NCI-H2107 treated with DMSO at 0.1 percent for 48 hours (cell line): ENCODE results near the gene TTC22.

ENCODE experiments used
- DNase-seq: peaks from one replicate; lab custom pipeline; 2025; ENCODE audit not compliant: unreplicated experiment; lab: John Stamatoyannopoulos, UW

TTC22 gene

DNA sequence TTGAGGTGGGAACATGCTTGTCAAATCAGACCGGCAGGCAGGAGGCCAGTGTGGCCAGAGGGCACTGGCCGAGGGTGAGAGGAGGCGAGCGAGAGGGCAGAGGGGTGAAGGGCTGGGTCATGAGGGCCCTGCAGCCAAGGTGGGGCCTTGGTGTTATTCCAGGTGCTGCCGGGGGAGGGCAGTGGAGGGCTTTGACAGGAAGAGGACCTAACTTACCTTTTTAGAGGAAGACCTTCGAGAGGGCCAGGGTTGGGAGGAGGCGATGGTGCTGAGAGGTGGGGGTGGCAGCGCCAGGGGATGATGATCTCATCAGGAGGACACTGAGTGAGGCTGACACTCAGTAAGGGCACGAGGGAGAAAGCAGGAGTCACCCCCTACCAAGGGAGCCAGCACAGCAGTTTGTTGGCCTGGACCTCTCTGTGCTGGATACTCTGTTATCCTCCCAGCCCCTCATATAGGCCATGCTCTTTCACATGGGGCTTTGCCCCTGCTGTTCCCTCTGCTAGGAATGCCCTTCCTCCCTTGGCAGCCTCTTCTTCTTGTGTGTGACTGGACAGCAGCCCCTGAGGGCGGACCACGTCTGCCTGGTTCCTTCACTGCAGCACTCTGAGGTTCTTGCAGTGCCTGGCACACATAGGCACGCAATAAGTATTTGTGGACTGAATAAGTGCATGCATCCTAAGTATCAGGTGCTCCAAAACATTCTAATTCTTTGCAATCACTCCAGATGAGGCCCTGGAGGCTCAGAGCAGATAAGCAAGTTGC, 7.5 kb upstream of the TTC22 start:
- DNase-seq = no peak

DNA sequence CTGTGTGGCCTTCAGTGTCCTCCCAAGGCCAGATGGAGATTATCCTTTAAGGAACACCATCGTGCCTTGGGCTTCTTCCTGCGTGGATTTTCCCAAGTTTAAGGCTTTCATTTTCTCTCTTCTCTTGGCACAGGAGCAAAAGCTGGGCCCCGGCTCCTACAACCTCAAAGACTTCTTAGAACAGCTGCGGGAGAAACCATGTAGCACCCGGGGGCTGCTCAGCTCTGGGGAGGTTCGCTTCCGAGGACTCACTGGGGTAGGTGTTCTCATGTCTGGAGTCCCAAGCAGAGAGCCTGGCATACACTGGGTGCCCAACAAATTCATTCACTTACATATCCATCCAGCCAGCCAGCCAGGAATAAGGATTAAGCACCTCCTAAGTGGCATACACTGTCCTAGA, 6.6 kb upstream of the TTC22 start:
- no peak for DNase-seq

DNA sequence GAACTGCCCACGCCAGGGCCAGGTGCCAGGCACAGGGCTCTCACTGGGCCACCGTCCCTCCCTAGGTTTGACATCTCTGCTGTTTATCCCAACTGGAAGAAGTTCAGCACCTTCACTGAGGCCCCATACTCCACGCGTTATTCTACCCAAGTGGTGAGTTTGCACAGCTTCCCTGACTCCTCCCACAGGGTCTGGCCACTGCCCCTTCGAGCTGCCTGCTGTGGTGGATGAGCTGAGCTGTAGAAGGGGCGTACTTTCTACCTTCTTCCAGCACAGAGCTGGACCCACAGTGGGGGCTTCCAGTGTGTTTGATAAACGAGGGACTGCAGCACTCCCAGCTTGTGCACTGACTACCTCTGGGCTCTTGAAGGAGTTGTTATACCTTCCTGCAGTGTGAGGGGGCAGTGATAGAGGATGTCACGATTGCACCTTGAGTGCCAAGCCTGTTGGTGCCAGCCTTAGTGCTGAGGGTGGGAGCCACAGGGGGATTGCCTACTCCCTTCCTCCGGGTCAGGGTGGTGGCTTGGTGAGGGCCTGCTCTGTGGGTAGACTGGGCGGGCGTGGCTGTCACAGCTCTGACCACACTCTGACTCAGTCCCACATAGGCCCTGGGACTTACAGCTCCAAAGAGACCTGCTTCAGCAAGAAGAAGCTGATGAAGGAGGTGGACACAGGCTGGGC, 5.9 kb upstream of the TTC22 start:
- DNase-seq = no peak

DNA sequence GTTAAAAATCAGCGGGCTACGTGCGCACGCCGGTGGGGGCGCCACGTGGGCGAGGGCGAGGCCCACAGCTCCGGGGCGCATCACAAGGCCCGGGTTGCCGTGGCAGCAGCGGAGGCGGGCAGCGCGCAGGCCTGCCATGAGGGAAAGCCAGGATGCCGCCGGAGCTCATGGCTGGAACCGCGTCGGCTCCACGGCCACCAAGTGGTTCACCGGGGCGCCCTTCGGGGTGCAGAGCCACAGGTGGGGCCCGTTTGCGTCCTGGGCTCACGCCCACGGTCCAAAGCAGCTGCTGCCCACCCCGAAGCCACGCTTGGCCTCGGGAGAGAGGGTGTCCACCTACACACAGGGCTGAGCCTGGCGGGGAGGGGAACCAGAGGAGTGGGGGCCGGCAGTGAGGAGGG, 4.9 kb upstream of the TTC22 start:
- DNase-seq = no peak

DNA sequence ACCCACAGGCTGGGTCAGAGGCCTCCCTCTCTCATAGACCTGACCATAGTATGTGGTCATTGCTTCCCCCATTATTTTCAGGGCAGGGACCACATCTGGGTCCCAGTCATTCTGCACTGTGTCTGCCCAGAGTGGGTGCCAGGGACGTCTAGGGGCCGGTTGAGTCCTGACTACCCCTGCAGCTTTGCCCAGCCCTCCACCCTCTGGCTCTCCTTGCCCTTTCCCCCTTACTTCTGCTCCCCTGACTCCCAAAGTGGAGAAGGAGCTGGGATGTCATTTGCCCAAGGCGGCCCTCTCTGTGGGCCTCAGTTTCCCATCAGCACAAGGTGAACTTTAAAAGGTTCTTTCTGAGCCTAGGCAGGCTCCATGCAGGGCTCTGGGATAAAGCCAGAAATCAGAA, 4.3 kb upstream of the TTC22 start:
- DNase-seq = no peak

DNA sequence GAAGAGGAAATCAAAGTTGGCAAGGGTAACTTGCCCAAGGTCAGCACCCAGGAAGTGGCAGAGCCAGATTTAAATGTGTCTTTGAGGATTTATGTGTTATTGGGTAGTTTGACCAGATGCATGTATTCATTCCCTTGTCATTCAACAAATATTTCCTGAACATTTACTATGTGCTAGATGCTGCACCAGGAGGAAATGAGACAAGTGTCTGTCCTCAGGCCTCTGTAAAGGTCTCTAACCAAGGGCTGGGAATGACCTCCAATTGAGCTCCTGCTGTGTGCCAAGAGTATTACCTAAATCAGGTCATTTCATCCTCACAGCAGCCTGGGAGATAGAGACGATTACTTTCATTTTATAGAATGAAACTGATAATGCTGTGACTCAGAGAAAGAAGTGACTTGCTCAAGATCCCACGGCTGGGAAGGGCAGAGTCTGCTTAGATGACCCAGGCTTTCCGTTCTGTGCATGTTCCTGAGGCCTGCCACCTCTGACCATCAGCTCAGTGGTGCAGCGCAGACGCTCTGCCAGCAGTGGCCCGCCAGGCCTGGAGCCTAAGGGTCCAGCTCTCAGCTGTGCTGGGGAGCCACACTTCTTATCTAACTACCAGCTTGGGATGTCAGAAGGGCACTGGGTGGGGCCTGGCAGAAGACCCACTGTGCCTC, 3.5 kb upstream of the TTC22 start:
- no peak for DNase-seq

GRCh38 chr1:54803761-54804470, 2.8 kb upstream of the TTC22 start:
- DNase-seq = no peak

DNA sequence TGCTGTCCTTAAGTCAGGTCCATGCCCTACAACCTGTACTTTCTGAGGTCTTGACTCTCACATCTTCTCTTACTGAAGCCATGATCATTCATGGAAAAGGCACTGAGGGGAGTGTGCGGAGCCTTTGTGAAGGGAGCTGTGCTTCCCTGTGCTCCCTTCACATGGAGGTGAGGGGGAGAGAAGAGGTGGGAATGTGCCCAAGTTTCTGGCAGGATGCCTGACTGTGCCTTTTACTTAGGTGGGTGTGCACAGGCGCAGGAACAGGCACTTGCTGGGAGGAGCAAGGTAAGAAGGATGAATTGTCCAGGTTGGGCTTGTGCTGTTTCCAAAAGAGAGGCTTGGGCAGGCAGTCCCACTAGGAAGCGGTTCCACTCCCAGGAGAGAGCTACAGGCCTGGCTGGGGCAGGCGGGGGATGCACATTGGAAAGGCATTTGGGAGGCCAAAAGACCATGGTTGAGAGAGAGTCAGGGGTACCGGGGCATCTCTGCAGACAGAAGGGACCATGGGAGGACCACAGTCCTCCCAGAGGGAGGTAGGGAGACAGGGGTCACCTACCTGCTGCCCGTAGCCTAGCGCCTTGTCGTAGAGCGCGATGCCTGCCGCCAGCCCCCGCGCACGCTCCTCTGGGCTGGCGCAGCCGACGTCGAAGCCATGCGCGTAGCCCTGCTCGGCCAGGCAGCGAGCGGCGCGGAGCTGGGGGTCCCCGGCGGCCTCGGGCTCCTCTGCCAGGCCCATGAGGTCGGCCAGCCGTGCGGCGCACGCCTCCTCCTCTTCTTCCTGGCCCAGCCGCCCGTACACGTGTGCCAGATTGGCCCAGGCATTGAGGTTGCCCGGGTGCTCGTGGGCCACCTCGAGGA, 853 bp downstream of the TTC22 start:
- no peak for DNase-seq

DNA sequence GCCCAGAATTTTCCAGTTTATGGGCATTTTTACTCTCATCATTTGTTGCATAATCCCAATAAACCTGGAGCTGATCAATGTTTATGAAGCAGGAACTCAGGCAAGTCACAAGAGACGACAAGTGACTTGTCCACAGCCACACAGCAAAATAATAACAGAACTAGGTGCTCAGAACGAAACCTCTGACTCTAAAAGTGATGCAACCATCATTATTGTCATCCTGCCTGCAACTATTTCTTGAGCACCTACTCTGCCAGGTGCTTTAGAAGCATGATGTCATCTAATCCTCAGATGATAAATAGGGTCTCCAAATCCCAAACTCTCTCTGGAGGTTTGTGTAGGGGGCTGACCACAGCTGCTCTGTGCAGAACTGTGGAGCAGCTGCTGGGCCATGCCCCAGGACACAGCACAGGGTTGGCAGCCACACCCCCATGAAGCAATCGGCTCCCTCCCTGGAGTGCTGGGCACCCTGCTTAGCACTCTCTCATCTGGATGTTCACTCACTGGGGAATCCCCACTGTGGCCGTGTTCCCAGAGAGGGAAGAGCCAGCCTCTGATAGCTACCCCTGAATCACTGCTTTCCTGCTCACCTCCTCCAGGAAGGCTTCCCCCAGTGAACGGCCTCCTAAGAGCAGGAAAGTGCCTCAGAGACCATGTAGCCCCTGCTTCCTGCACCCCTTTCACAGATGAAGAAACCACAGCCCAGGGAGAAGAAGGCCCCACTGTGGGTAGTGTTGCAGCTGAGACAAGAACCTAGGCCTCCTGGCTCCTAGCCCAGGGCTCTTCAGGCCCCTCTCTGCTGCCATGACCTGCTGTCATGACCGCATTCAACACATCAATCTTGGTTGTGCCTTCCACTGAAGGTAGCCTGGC, 2.1 kb downstream of the TTC22 start:
- DNase-seq = no peak

- DNase-seq = no peak
Measured at GRCh38 chr1:54798206-54798605, 2.9 kb downstream of the TTC22 start.

DNA sequence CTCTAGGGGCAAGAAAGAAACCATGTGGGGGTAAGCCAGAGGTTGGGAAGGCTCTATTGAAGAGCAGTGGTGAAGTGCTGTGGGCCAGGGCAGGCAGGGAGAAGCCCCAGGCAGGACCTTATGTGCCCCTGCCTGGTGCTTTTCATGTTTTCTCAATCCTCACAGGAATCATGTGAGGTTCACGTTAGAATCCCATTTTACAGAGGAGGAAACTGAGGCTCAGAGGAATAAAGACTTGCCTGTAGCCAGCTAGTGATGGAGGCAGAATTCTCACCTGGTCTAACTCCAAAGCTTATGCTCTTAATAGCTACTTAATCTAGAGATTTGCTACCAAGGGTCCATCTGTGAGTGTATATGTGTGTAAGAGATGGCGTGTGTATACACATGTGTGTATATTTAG, 4.2 kb downstream of the TTC22 start:
- no peak for DNase-seq

DNA sequence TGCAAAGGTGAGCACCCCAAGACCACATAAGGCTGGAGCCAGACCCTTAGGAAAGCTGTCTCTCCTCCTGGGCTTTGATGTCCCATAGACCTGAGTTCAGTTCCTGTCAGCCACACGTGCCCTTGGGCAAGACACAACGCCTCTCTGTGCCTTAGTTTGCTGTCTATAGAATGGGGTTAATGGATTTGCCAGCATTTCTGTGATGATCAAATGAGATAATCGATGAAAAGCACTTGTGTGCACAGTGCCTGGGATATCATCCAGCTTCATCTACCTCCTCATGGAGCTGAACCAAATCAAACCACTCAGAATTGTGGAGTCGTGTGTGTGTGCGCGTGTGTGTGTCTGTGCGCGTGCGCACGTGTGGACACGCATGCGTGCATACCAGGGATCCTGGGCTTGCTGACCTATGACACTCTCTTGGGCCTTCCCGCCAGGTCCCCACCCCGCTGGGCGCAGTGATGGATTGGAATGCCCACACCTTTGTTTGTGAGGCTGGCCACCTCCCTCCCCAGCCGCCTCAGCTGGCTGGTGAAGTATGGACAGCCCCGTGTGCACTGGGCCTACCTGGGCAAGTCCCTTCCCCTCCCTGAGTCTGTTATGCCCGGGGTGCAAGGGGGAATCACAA, 5.2 kb downstream of the TTC22 start:
- DNase-seq = no peak

DNA sequence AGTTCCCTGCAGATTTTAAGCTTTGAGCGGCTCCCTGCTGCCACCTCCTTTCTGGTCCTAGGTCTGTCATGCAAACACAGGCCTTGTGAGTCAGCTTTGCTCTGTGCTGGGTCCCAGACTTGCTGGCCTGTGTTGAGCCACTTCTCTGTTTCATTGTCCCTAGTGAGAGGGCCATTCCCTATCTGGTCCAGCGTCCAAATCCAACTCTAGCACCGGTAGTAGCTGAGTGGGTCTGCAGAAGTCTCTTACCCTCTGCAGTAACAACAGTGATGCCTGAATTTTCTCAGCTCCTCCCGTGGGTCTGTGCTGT, 5.8 kb downstream of the TTC22 start:
- no peak for DNase-seq

DNA sequence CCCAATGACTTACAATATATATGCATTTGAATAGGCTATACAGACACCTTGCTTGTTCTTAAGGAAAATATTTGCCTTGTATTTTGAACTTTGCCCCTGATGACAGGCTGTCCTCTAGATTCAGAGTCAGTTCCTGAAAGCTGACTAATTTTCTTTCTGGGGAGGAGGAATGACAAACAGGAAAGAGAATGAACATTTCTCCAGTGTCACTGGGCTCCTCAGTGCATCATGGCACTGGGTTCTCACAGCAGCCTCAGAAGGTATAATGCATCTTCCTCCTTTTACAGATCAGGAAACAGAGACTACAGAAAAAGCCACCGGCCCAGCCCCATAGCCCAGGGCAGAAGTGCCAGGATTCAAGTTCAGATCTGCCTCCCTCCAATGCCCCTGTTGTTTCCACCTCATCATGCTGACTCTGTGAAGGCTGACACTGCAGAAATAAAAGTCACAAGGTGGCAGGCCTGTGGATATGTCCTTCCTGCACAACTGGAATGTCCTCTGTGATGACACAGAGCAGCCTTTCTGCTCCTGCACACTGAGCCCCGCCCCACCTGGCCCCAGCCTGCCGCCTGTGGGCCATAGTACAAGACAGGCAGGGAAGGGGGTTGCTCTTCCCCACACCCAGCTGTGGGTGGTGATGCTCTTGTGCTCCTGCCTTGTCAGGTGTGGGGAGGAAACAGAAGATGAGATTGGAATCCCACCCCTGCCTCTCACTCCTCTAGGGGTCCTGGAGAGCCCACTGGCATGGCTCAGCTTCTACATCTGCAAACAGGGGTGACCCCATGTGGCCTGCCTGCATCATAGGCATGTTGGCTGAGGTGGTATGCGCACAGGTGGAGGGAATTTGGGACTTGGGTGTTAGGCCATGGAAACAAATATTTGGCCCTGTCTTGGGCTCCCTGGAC, 6.4 kb downstream of the TTC22 start:
- DNase-seq = no peak

- no peak for DNase-seq
Measured at GRCh38 chr1:54792686-54793282, 8.3 kb downstream of the TTC22 start.

- no peak for DNase-seq
Measured at GRCh38 chr1:54791880-54792522, 9.1 kb downstream of the TTC22 start.

GRCh38 chr1:54788459-54788858, 12.7 kb downstream of the TTC22 start:
- no peak for DNase-seq

DNA sequence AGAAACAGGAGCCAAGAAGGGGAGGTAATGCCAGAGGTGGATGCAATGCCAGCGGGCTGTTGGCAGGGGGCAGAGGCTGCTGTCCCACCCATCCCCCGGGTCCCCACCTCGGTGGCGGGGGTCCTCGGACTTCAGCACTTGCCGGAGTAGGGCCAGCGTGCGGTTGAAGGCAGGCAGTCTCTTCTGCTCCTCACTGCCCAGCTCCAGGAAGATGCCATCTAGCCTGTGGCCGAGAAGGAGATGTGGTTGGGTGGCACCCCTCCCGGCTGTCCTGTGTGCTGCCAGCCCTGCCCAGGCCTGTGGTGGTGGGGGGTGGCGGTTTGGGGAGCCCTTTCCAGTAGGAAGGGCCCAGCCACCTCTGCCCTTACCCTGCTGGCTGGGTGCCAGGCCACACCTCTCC, 13.5 kb downstream of the TTC22 start:
- DNase-seq = no peak
